Activated CD8-positive, alpha-beta memory T cell treated with anti-CD3 and anti-CD28 coated beads, Interleukin-2, amount 50 U/mL, for 48 hours (primary cell): ENCODE results near the gene CAPN11.
"Not testable (repeated sequence)": the region's sequence is repeated elsewhere in the genome, so short reads cannot be mapped to it uniquely, and the experiment has no call there.

Source experiments
- DNase-seq: peaks from one replicate; pipeline ENCODE4 v3.0.0-alpha.2; 2020

Gene CAPN11

DNA sequence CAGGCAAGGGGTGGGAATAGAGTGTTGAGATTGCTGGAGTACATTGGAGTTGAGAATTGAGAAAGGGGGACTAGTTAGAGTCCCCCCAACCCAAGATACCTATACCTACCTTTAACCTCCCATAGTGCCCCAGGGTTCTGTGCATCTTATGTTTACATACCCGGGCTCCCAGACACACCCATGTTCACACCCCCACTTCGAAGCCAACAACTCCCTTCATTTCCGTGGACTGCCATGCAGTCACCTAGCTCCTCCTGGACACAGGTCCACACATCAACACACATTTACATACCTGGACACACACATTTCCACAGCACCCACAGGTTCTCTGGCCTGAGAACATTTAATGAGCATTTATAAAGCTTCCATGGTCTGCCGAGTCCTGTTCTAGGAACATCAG lies 26.1 kb upstream of the CAPN11 start:
- DNase-seq: no peak

GRCh38 chr6:44133003-44133931 lies 25.4 kb upstream of the CAPN11 start:
- no peak for DNase-seq

- DNase-seq: no peak
These were observed 24.5 kb upstream of the CAPN11 start for GRCh38 chr6:44133981-44134711.

DNA sequence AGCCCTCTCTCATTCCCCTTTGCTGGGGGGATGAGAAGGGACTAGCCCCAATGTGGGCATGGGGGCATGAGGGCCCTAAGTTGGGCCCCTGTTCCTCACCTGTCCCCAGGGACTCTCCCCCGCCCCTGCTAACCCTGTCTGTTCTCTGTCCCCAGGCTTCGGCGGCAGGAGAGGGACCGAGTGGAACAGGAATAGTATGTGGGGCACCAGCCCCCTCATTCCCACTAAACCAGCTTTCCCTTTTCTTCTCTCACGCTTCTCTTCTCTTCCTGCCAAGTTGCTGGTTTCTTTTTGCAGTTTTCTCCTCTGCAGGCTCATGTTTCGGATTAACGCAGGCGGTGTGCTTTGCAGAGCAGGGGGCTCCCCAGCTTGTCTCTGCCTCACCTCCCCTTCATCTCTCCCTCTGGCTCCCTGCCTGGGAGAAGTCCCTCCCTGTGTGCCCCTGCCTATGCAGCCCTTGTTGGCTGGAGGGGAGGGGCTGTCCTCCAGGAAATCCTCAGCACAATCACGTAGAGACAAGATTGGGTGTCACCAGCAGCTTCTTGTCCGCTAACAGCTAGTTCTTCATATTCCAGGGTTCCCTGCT lies 23.4 kb upstream of the CAPN11 start:
- no peak for DNase-seq

- DNase-seq: no peak
These were observed 22.7 kb upstream of the CAPN11 start for GRCh38 chr6:44135875-44136274.

DNA sequence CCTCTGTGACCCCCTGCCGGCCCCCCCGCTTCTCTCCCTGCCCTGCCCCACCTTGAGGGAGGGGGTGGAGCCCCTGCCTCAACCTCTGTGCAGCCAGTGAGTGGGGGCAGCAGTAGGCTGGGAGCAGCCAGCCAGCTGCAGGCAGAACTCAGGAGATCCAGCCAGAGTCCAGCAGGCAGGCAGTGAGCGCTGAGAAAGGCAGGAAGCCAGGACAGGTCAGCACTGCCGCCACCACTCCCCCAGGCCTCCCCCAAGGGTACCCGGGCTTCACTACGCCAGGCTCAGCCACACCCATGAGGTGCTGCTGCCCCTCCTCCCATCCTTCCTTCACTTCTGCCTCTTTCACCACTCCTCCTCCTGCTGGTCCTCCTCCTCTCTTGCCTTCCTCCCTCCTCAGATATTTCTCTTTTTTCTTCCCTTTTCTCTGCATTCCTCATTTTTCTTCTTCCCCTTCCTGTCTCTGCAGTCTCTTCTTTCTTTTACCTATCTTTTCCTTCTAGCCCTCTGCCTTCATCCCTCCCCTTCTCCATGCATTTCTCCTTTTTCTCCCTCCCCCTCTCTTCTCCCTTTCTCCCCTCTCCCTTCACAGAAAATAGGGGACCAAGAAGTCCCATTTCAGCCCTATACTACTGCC lies 19.8 kb upstream of the CAPN11 start:
- no peak for DNase-seq

DNA sequence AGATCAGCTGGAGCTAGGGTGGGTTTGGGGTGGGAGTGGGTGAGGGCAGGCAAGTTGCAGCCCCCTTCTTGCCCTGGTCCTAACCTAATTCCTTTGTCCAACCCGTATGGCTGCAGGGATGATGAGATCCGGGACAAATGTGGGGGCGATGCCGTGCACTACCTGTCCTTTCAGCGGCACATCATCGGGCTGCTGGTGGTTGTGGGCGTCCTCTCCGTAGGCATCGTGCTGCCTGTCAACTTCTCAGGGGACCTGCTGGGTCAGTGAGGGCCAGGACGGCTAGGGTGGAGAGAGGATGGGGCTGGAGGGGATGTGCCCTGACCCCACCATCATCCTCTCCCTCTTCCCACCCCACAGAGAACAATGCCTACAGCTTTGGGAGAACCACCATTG lies 19.3 kb upstream of the CAPN11 start:
- no peak for DNase-seq

- DNase-seq: no peak
These were observed 15.8 kb upstream of the CAPN11 start for GRCh38 chr6:44142835-44143234.

DNA sequence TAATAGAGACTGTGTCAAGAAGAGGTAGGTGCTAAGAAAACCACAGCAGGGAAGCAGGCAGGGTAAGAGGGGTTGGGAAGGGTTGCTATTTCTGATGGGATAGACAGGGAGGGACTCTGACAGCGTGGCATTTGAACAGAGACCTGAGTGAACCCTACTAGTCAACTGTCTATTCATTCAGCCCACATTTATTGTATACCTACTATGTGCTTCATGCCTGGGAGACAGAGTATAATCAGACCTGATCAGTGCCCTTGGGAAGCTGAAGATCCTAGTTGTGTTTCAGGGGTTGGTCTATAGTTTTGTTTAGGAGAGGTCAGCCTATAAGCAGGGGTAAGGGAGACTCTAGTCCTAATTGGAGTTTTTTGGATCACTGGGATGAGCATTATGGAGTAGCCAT lies 14.9 kb upstream of the CAPN11 start:
- no peak for DNase-seq

DNA sequence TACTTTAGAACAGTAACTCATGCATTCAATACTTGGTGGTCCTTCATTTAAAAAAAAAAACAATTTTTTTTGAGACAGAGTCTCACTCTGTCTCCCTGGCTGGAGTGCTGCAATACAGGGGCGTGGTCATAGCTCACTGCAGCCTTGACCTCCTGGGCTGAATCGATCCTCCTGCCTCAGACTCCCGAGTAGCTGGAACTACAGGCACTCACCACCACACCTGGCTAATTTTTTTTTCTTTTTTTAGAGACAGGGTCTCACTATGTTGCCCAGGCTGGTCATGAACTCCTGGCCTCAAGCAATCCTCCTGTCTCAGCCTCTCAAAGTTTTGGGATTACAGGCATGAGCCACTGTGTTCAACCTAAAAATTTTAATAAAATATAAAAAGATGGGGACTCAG lies 14.1 kb upstream of the CAPN11 start:
- not testable (repeated sequence) for DNase-seq

GRCh38 chr6:44145839-44146238 lies 12.8 kb upstream of the CAPN11 start:
- DNase-seq: no peak

- no peak for DNase-seq
These were observed 11.9 kb upstream of the CAPN11 start for GRCh38 chr6:44146685-44147084.

- no peak for DNase-seq
These were observed 11.4 kb upstream of the CAPN11 start for GRCh38 chr6:44147256-44147655.

- DNase-seq: no peak
These were observed 10.3 kb upstream of the CAPN11 start for GRCh38 chr6:44148306-44148705.

DNA sequence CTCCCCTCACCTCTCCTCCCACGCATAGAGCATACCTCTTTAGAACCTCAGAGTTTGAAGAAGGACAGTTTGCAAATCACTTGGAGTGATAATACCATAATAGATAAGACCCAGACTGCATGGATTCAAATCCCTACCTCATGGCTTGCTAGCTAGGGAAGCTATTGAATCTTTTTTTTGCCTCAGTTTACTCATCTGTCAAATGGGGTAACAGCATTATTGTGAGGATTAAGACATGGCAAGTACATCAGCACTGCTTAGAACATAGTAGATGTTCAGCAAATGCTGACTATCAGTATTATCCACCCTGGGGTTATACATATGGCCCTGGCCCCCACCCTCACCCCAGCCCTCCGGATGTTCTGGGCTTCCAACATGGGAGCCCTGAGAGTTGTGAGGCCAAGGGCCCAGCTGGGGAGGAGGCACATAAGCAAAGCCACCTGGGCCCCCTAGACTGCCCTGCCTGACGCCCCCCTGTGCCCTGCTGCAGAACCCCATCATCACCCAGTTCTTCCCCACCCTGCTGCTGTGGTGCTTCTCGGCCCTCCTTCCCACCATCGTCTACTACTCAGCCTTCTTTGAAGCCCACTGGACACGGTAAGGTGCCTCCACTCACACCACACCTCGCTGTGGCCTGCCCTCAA lies 9.1 kb upstream of the CAPN11 start:
- no peak for DNase-seq

DNA sequence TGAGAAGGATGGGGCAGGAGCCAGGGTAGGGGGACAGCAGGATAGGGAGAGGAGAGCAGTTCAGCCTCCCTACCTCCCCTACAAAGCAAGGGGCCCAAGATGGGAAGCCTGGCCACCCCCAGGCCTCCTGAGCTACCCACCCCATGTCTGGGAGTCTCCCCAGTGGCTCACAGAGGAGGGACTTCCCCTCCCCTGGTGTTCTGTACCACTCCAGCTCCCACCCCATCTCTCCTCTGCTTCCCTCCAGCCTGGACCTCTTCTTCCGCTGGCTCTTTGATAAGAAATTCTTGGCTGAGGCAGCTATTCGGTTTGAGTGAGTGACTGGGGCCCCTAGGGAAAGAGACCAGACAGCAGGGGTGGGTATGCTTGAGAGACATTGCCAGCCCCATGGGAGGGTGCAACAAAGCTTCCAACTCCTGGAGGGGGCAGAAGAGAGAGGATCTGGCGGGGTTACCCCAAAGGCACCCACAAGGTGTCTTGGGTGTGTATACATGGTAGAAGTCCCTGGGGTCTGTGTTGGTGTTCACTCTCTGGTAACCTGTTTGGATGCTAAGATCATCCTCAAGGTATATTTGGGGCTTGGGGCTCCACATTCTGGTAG lies 8.2 kb upstream of the CAPN11 start:
- DNase-seq: no peak

- peak; percentile 98 for DNase-seq
These were observed 7.1 kb upstream of the CAPN11 start for GRCh38 chr6:44151348-44152108.

DNA sequence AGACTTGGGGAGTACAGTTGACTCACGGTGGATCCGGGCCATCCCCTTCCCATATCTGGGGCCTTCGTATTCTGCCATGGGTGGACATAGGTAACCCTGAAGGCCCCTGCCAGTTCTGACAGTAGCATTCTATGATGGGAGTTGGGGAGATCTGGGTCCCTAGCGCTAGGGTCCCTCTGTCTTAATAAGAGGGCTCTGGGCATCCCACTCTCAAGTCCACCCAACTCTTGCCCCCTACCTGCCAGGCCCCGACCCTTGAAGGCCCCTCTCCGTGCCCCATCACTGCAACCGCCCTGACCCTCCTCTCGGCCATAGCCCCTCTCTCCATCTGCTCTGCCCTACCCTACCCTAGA lies 6.5 kb upstream of the CAPN11 start:
- no peak for DNase-seq

DNA sequence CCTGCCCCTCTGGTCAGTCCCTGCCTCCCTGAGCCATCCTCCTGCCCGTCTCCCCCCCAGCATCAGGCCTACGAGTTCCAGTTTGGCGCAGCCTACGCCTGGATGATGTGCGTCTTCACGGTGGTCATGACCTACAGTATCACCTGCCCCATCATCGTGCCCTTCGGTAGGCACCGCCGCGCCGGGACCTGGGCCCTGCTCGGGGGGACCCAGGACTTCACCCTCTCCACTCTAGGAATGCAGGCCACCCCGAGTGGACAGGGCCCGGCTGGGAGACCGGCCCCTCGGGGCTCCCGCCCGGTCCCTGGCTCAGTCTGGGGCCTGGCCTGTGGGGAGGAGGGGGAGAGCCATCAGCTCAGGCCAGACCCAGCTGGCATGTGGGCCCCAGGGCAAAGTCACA lies 6.1 kb upstream of the CAPN11 start:
- no peak for DNase-seq

- DNase-seq: no peak
These were observed 4.6 kb upstream of the CAPN11 start for GRCh38 chr6:44154067-44154466.

DNA sequence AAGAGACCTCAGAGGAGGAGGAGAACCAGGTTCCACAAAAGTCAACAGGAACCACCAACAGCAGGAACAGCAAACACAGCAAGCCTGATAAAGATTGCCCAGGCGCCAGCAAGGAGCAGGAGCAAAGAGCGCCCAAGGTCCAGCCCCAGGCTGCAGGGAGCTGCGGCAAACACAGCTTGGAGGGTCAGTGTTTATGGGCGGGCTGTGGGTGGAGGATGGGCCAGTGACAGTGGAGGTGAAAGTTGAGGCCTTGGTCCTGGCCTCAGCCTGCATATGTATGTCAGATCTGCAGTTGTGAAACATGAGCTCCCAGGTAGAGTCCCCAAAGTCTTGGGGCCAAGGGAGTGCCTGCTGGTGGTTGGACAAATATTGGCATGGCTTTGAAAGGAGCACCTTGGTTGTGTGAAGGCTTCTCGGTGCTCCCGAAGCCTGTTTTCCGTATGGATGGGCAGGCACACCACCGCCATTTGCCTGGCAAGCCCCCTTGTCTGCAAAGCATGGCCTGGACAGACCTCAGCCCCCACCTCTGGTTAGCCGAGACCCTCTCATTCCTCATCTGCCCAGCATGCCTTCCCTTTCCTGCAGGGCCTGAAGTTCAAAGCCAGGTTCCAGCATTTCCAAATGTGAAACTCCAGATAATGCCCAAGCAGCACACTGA lies 2.0 kb upstream of the CAPN11 start:
- no peak for DNase-seq
